Urothelium cell line (cell line): ENCODE measurements around the gene KIF18B.

Experiments
- DNase-seq: peaks from one replicate; pipeline ENCODE4 v3.0.0; 2011; ENCODE audit warnings: low spot score, mixed read lengths
- FAIRE-seq: peaks from 2 replicates; lab custom pipeline; 2011; peaks lifted over from hg19 to GRCh38; lab: Jason Lieb, UNC

KIF18B gene

DNA sequence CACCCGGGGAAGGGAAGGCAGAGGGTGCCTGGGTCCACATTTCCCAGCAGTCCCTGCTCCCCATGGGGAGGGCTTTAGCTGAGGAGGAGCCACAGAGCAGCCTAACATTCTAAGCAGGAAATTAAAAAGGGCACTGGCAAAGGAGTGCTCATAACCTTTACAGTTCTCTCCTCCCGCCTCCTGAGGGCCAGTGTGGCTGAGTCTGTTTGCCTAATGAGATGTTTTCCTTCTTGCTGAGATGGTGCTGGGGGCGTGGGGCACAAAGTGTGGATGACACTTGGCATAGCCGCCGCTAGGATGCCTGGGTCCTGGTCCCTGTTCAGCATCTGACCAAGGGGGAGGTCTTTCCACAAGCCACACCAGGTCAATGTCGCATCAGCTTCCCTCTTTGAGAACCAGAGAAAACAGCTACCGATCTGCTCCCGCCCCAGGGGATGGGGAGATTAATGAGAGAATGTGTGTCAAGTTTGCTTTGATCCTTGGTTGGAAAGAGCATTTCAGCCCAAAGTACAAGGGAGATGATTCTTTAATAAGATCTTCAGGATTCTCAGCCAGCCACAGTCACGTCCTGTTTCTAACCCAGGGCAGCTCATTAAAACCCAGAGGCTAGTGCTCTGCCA lies 5.8 kb downstream of the KIF18B start:
- DNase-seq (no peak), FAIRE-seq (no peak)

GRCh38 chr17:44940768-44941167 lies 6.8 kb downstream of the KIF18B start:
- FAIRE-seq, result no peak
- no peak for DNase-seq

DNA sequence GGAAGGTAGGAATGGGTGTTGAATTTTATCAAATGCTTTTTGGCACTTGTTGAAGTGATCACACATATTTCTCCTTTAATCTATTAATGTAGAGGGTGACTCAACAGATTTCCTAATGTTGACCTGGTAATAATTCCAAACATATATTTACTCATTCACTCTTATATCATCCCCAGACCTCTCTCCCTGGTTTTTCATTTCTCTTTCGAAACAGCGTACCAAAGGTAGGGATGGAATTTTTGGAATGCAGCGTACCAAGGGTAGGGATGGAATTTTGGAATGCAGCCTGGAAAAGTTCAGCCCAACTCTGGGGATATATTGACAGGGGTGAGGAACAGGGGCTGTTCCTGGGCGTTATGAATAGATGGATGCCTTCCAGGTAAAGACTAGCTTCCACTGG lies 7.3 kb downstream of the KIF18B start:
- FAIRE-seq, result no peak
- DNase-seq, result peak; percentile 70

DNA sequence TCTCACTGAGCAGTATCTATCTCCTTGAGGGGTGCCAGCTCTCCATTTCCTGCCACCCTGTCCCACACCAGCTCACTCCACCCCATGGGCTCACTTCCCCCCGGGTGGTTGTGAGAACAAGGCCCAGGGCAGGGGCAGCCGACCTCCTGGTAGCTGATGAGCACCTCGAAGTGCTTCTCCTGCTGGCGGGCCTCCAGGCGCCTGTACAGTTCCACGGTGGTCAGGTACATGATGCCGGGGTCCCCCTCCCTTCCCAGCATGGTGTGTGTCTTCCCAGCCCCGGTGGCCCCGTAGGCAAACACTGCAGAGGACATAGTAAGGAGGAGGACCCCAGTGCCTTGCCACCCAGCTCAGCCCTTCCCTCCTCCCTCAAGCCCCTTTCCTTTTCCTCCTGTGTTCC lies 12.5 kb downstream of the KIF18B start:
- no peak for DNase-seq
- no peak for FAIRE-seq

DNA sequence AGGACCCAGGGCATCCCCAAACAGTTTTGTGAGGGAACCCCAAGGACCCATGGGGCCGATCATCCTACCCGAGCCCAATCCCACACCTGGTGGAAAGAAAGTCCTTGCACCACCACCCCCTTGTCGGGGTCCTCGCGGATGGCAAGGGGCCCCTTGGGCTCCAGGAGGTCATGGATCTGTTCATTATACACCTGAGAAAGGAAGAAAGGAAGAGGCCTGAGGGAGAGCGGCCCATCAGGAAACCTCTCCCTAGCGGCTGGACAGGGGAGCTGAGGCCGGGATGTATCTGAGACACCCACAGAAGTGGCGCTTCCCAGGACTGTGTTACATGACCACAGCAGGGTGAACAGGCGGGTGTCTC lies 12.8 kb downstream of the KIF18B start:
- no peak for DNase-seq

DNA sequence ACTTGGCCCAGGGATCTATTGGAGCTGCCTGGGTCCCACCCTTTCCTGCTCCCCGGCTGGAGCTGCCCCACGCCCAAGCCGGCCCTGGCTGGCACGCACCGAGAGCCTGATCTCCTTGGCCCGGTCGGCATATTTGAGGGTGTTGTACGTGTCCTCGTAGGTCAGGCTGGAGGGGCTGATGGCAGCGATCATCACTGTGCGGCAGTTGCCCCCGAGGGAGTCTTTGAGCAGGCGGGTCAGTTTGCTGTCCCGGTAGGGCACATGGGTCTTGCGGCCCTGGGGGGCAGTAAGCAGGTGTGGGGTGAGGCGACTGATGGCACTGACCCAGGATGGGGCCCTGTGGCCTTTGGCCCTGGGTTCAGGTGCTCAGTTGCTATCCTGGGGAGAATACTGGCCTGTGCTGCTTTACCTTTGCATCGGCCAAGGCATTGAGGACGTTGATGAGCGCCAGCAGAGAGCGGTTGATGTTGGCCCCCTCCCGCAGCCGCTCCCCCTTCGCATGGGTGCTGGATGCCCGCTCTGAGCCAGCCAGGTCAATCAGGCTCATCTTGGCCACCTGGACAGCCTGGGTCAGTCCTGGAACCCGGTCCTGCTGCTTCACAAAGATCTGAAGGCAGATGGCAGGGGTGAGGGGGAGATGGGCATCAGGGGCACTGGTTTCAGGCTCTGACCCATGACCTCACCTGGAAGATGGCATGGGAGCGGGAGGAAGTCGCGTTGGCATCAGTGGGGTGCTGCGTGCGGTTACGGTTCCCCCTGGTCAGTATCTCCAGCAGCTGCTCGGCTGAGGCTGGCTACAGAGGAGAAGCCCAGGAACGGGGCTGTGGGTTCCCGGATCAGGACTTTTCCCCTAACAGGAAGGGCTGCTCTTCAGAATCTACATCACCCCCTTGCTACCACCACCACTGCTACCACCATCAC lies 13.5 kb downstream of the KIF18B start:
- DNase-seq, result no peak
- peak; percentile 83 for FAIRE-seq

More for the DNA sequence above, 12.8 kb downstream of the KIF18B start:
- no peak for FAIRE-seq

- no peak for DNase-seq
- no peak for FAIRE-seq
Observed at GRCh38 chr17:44932787-44933097, 14.8 kb downstream of the KIF18B start.

GRCh38 chr17:44932096-44932786 lies 15.3 kb downstream of the KIF18B start:
- DNase-seq (no peak), FAIRE-seq (no peak)

DNA sequence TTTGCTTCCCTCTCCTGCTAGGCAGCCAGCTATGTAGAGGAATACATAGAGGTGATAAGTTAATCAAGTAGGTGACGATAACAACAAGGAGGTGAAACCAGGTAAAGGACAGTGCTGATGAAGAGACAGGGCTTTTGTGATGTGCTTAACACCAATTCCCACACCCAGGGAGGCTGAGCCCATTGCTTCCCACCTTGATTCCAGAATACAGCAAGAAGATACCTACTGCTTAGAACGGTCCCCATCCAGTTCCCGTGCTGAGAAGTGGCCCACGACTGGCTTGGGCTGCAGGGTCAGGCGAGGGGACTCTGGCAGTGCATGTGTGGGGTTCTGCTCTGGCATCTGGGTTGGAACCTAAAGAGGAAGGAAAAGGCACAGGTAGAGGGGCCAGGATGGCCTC lies 16.2 kb downstream of the KIF18B start:
- no peak for DNase-seq
- no peak for FAIRE-seq

GRCh38 chr17:44930667-44931066 lies 16.9 kb downstream of the KIF18B start:
- no peak for DNase-seq
- FAIRE-seq, result no peak

DNA sequence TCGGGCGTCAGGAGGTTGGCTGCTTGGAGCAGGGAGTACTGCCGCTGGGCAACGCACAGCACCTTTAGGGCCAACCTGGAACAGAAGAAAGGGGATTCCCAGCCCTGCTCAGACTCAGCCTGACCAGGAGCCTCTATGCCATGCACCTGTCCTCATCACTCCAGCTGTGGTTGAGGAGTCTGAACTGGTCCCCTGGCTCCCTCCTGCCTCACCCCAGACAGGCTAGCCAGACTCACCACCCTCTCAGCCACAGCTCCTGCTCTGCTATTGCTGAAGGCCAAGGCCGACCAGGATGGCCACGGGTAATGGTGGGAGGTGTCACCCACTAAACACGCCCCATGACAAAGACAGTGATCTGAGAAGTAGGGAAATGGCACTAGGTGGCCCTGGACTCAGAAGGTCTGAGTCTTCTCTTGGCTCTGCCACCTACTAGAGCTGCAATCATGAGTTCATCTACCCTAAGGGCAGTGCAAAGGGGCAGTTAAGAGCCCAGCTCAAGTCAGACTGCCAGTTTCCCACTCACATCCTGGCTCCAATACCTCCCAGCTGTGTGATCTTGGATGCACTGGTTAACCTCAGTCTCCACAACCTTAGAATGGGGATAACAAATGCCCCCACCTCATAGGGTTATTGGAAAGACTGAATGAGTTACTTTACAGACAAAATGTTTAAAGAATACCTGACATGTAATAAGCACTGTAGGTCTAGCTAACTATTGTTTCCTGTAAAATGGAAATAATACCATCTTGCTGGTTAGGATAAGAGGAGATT lies 18.4 kb downstream of the KIF18B start:
- DNase-seq (no peak), FAIRE-seq (no peak)

DNA sequence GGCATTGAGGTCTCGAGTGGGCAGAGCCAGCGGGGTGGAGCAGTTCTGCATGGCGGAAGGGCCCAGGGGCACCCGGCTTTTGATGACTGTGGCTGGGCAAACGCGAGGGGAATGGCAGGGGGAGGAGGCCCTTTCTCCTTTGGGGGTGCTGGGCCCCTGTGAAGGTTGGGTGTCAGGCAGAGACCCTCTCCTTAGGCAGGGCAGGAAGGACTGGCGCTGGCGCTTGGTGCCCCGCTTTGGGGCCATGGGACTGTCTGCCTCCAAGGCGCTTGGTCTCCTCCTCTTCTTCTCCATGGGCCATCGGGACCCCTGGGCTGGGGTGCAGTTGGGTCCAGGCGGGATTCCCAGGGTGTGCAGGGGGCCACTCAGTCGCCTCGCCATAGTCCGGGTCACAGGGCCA lies 19.4 kb downstream of the KIF18B start:
- no peak for DNase-seq
- FAIRE-seq, result no peak

DNA sequence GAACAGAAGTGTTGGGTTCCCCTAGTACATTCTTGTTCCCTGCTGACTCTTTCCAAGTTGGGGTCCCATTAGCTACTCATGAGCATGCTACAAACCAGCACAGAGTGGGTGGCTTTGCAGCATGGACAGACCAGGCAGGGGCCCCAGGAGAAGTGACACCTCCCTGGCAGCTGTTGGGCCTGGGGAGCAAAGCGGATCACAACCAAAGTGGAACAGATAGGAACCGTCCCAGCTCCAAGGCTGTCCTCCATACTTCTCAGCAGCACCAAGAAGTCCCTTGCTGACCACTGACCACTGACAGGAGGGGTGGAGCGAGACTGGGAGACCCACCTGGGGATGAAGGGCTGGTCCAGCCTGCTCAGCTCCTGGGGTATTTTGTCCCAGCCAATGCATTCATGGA lies 19.9 kb downstream of the KIF18B start:
- DNase-seq, result no peak
- no peak for FAIRE-seq

DNA sequence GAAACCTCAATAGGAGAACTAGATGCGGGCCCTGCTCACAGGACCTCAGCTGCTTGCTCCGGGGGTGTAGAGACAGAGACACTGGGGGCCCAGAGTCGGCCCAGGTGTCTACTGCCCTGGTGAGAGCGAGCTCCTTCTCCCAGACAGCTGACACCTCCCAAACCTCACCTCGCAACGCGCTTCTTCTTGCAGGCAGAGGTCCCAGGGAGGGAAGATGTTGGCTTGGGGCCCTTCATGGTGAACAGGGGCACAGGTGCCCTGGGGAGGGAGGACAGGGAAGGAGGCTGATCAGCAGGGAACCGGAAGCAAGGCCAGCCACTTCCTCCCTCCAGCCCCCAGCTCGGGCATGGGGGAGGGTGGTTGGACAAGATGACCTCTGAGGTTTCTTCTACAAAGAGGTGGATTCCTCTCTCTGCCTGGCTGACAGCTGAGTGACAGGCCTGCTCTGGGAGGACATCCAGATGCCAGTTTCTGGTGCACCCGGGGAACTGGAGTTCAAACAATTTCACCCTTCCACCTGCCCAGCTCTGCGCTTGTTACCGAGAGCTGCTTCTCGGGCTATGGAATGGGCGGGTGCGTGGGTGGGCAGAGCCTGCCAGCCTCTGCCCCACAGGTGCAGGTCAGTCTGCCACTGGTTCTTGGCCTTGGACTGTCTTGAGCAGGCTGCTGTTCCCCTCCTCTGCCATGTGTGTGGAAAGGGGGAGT lies 20.6 kb downstream of the KIF18B start:
- FAIRE-seq (no peak), DNase-seq (no peak)

DNA sequence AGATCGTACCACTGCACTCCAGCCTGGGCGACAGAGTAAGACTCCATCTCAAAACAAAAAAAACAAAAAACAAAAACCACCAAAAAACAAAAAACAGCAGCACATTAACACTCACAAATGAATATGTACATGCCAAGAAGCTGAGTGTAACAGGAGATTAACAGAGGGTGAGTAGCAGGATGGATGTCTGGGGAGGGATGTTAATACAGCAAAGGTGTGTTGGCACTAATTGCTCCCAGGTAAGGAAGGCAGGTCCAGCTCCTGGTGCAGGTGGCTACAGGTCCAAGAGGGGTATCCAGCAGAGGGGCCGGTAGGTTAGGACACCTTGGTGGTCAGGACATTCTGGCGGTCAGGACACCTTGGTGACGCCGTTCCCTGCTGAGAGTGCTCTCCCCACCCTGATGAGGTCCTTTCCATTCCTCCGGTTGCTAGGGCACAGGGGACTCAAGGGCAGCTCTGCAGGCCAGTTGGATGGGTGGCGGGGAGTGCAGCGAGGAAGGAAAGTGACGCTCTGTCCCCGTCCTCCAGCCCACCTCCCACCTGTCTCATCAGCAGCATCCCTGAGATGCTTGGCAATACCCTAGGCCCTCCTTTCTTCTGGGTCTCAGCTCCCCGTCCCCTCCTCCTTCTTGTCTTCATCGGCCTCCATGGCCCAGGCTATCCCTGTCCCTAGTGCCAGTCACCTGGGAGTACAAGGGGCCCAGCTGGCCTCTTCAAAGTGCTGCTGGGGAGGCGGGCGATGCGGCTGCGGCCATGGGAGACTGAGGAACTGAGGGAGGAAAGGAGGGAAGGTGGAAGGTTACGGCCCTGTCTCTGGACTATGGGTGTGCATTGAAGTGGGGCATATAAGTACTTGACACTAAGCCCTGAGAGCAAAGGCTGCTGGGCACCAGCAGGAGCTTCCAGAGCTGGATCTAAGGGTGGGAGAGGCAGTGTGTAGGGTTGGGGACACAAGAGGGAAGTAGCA lies 21.6 kb downstream of the KIF18B start:
- no peak for FAIRE-seq
- DNase-seq, result no peak

GRCh38 chr17:44924107-44924544 lies 23.4 kb downstream of the KIF18B start:
- DNase-seq (no peak), FAIRE-seq (peak; percentile 42)

GRCh38 chr17:44922746-44923470 lies 24.7 kb downstream of the KIF18B start:
- FAIRE-seq, result no peak
- no peak for DNase-seq

GRCh38 chr17:44922136-44922535 lies 25.4 kb downstream of the KIF18B start:
- FAIRE-seq, result no peak
- no peak for DNase-seq
